Measurements from ENCODE around the gene KCNA5.

DNA sequence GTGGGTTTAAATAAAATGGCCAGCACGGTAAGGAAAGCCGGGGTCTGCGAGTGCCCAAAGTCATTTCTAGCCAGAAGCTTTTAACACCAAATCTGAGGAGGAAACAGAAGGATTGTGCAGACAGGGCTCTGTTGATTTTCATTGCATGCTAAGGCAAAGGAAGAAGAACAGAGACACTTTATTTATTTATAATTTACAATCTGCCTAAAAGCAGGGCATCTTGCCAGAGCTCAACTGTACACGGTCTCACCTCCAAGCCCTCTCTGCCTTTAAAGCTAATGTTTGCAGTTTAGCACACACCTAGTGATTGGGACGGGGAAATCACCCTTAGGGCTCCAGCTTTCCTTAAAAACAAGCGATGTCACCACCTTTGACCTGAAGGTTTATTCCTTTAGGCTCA lies 4.0 kb downstream of the KCNA5 start:
- TF ChIP-seq, protein P1, sequence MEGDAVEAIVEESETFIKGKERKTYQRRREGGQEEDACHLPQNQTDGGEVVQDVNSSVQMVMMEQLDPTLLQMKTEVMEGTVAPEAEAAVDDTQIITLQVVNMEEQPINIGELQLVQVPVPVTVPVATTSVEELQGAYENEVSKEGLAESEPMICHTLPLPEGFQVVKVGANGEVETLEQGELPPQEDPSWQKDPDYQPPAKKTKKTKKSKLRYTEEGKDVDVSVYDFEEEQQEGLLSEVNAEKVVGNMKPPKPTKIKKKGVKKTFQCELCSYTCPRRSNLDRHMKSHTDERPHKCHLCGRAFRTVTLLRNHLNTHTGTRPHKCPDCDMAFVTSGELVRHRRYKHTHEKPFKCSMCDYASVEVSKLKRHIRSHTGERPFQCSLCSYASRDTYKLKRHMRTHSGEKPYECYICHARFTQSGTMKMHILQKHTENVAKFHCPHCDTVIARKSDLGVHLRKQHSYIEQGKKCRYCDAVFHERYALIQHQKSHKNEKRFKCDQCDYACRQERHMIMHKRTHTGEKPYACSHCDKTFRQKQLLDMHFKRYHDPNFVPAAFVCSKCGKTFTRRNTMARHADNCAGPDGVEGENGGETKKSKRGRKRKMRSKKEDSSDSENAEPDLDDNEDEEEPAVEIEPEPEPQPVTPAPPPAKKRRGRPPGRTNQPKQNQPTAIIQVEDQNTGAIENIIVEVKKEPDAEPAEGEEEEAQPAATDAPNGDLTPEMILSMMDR (optimal IDR thresholded peaks at IDR 0.05 in 1 of 3, IDR thresholded peaks at IDR 0.05 in 1 of 3, conservative IDR thresholded peaks at IDR 0.05 in 1 of 3; ENCODE audit: extremely low read depth in 1 of 3, insufficient read depth in 2 of 3, low read length in 3 of 3), result no peak
- TF ChIP-seq EZH2 (IDR thresholded peaks at IDR 0.05; ENCODE audit: low read length), result no peak

Measured in keratinocyte (primary cell).